ENCODE measurements around the gene PLEKHH1. TPM values are rescaled to one million over a fixed set of nuclear protein-coding genes. Genes with fewer than 3 reads are reported as not detected.

PLEKHH1 gene
- total and polyA plus RNA-seq, 2 donors (not counting 1 experiment from before 2014, with no cell fraction given): 0.10 to 0.33 TPM

DNA sequence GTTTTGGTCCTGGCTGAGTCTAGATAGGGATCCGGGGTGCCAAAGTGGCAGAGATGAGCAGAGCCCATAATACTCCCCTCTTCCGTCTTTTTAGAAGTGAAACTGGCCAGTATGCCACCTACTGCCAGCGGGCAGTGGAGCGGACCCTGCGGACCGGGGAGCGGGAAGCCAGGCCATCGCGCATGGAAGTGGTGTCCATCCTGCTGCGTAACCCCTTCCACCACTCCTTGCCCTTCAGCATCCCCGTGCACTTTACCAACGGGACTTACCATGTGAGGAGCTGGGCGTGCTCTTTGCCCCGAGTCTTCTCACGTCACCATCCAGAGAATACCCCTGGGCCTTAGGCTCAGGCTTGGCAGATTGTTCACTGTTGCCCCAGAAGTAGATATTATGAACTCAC is 46.0 kb downstream of the PLEKHH1 start:
- no peaks in the 10 kb centered on the region for H3K27me3 ChIP-seq (ENCODE audit: control insufficient read depth, insufficient read depth, low read length)
- TF ChIP-seq CTCF (conservative IDR thresholded peaks at IDR 0.05 in 1 of 2, IDR thresholded peaks at IDR 0.05 in 1 of 2; ENCODE audit: low read depth in 1 of 2, low read length in 2 of 2) (no peak), EZH2 (IDR thresholded peaks at IDR 0.05; ENCODE audit: low read length, missing control alignments) (no peak)
- H2AFZ ChIP-seq (ENCODE audit: low read length): no peak overlapping the region
- no peak overlapping the region for H3K4me2 ChIP-seq (ENCODE audit: extremely low read depth, insufficient read depth, low read length)
- no peak overlapping the region for H3K9ac ChIP-seq (ENCODE audit: insufficient read depth, low read length)
- H3K4me3 ChIP-seq (replicated peaks in 1 of 4; ENCODE audit: control extremely low read depth in 1 of 4, insufficient read depth in 1 of 4, low read depth in 3 of 4, low read length in 4 of 4): no peak overlapping the region
- no peaks in the 10 kb centered on the region for H3K79me2 ChIP-seq (ENCODE audit: control insufficient read depth, insufficient read depth, low read length)
- H3K9me3 ChIP-seq (ENCODE audit: control insufficient read depth, insufficient read depth, low read depth, low read length): no peaks in the 10 kb centered on the region
- H4K20me1 ChIP-seq (ENCODE audit: control insufficient read depth, extremely low read depth, insufficient read depth, low read length): no peaks in the 10 kb centered on the region
- H3K4me1 ChIP-seq (ENCODE audit: control insufficient read depth, extremely low read depth, insufficient read depth, low read length): no peaks in the 10 kb centered on the region
- DNase-seq (ENCODE audit: low read depth in 2 of 2): no peak
- H3K27ac ChIP-seq (ENCODE audit: insufficient read depth, low read length): no peak overlapping the region
- H3K36me3 ChIP-seq (ENCODE audit: control insufficient read depth, insufficient read depth, low read length): no peaks in the 10 kb centered on the region

GRCh38 chr14:67579636-67580035 is 46.5 kb downstream of the PLEKHH1 start:
- H2AFZ ChIP-seq (ENCODE audit: low read length): no peak overlapping the region
- H4K20me1 ChIP-seq (ENCODE audit: control insufficient read depth, extremely low read depth, insufficient read depth, low read length): no peaks in the 10 kb centered on the region
- no peaks in the 10 kb centered on the region for H3K36me3 ChIP-seq (ENCODE audit: control insufficient read depth, insufficient read depth, low read length)
- H3K27ac ChIP-seq (ENCODE audit: insufficient read depth, low read length): no peak overlapping the region
- no peak overlapping the region for H3K4me3 ChIP-seq (replicated peaks in 1 of 4; ENCODE audit: control extremely low read depth in 1 of 4, insufficient read depth in 1 of 4, low read depth in 3 of 4, low read length in 4 of 4)
- H3K9me3 ChIP-seq (ENCODE audit: control insufficient read depth, insufficient read depth, low read depth, low read length): no peaks in the 10 kb centered on the region
- H3K9ac ChIP-seq (ENCODE audit: insufficient read depth, low read length): no peak overlapping the region
- no peak overlapping the region for H3K4me2 ChIP-seq (ENCODE audit: extremely low read depth, insufficient read depth, low read length)
- no peaks in the 10 kb centered on the region for H3K4me1 ChIP-seq (ENCODE audit: control insufficient read depth, extremely low read depth, insufficient read depth, low read length)
- no peaks in the 10 kb centered on the region for H3K27me3 ChIP-seq (ENCODE audit: control insufficient read depth, insufficient read depth, low read length)
- TF ChIP-seq CTCF (conservative IDR thresholded peaks at IDR 0.05 in 1 of 2, IDR thresholded peaks at IDR 0.05 in 1 of 2; ENCODE audit: low read depth in 1 of 2, low read length in 2 of 2) (no peak), EZH2 (IDR thresholded peaks at IDR 0.05; ENCODE audit: low read length, missing control alignments) (no peak)
- H3K79me2 ChIP-seq (ENCODE audit: control insufficient read depth, insufficient read depth, low read length): no peaks in the 10 kb centered on the region
- no peak for DNase-seq (ENCODE audit: low read depth in 2 of 2)

DNA sequence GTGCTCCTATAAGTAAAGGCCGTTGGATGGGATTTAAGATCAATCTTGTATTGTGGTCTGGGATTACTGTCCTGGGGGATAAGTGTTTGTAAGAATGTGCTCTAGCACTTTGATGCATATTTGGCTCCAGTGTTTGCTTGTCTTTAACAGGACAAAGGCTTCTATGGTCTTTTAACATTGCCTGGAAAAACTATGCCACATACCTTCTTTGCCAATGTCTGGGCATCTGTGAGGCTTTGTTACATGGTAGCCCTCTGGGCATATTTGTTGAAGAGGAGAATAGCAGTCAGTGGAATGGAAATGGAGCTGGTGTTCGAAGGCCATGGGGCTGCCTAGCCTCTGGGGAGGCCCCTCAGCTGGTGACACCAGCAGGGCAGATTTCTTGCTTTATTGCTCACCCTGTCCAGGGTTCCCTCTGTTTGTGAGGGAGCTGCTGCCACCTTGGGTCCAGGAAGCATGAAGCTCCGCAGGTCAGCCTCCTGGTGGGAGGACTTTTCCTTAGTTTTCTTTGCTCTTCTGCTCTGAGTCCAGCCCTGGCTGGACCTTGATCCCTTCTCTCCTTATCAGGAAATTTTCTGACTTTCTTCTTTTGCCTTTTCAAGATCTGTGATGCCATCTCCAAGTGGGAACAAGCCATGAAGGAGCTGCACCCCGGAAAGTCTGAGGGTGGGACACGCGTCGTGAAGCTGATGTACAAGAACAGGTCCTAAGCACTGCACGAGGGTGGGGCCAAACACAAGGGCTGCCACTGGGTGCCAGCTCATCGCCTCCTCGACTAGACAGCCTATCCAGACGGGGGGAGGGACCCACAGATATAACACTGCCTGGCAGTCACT is 47.5 kb downstream of the PLEKHH1 start:
- Histone ChIP-seq H3K9me3 (ENCODE audit: control insufficient read depth, insufficient read depth, low read depth, low read length) (no peaks in the 10 kb centered on the region), H3K4me1 (ENCODE audit: control insufficient read depth, extremely low read depth, insufficient read depth, low read length) (no peaks in the 10 kb centered on the region), H3K36me3 (ENCODE audit: control insufficient read depth, insufficient read depth, low read length) (no peaks in the 10 kb centered on the region), H3K9ac (ENCODE audit: insufficient read depth, low read length) (no peak overlapping the region), H2AFZ (ENCODE audit: low read length) (no peak overlapping the region), H3K27ac (ENCODE audit: insufficient read depth, low read length) (no peak overlapping the region), H4K20me1 (ENCODE audit: control insufficient read depth, extremely low read depth, insufficient read depth, low read length) (no peaks in the 10 kb centered on the region), H3K79me2 (ENCODE audit: control insufficient read depth, insufficient read depth, low read length) (no peaks in the 10 kb centered on the region), H3K4me2 (ENCODE audit: extremely low read depth, insufficient read depth, low read length) (no peak overlapping the region), H3K27me3 (ENCODE audit: control insufficient read depth, insufficient read depth, low read length) (no peaks in the 10 kb centered on the region), H3K4me3 (replicated peaks in 1 of 4; ENCODE audit: control extremely low read depth in 1 of 4, insufficient read depth in 1 of 4, low read depth in 3 of 4, low read length in 4 of 4) (no peak overlapping the region)
- DNase-seq (ENCODE audit: low read depth in 2 of 2): no peak
- no peak for TF ChIP-seq EZH2 (IDR thresholded peaks at IDR 0.05; ENCODE audit: low read length, missing control alignments)
- TF ChIP-seq CTCF (conservative IDR thresholded peaks at IDR 0.05 in 1 of 2, IDR thresholded peaks at IDR 0.05 in 1 of 2; ENCODE audit: low read depth in 1 of 2, low read length in 2 of 2): no peak
